KMS-11 (cell line): ENCODE data around the gene CCDC9B.

Source experiments
- H2AFZ ChIP-seq: fragments of 200-600 bp; sonication (generic); 2 replicates; pipeline ENCODE4 v1.6.1; 2016; ENCODE audit warnings: antibody characterized with exemption, mixed run types, low read depth
- H3K27ac ChIP-seq: fragments of 200-600 bp; sonication (generic); 2 replicates; pipeline ENCODE4 v1.6.1; 2016; ENCODE audit warnings: mild to moderate bottlenecking, mixed run types
- H3K27me3 ChIP-seq: fragments of 200-600 bp; sonication (generic); 2 replicates; pipeline ENCODE4 v1.6.1; 2017; ENCODE audit warnings: mild to moderate bottlenecking, low read depth, mixed run types, moderate library complexity; ENCODE audit not compliant: insufficient read depth
- H3K36me3 ChIP-seq: fragments of 200-600 bp; sonication (generic); 2 replicates; pipeline ENCODE4 v1.6.1; 2017; ENCODE audit warnings: mild to moderate bottlenecking, mixed run types; ENCODE audit not compliant: insufficient read depth
- H3K4me1 ChIP-seq: fragments of 200-600 bp; sonication (generic); 2 replicates; pipeline ENCODE4 v1.6.1; 2016; ENCODE audit warnings: mild to moderate bottlenecking, low read depth, mixed run types; ENCODE audit not compliant: poor library complexity, severe bottlenecking
- H3K4me2 ChIP-seq: fragments of 200-600 bp; sonication (generic); 2 replicates; pipeline ENCODE4 v1.7.0; 2016; ENCODE audit warnings: mild to moderate bottlenecking, mixed run types
- H3K4me3 ChIP-seq: fragments of 200-600 bp; sonication (generic); IDR thresholded peaks from 2 replicates; pipeline ENCODE4 v1.6.1; 2017; ENCODE audit warnings: low read depth, low read length, mixed read lengths; ENCODE audit not compliant: insufficient read depth
- H3K79me2 ChIP-seq: fragments of 200-600 bp; sonication (generic); 2 replicates; pipeline ENCODE4 v1.6.1; 2016; ENCODE audit warnings: low read depth, mixed run types; ENCODE audit not compliant: insufficient read depth
- H3K9ac ChIP-seq: fragments of 200-600 bp; sonication (generic); 2 replicates; pipeline ENCODE4 v1.6.1; 2016; ENCODE audit warnings: mild to moderate bottlenecking, mixed run types
- H4K20me1 ChIP-seq: fragments of 200-600 bp; sonication (generic); 2 replicates; pipeline ENCODE4 v1.6.1; 2016; ENCODE audit warnings: mild to moderate bottlenecking, mixed run types; ENCODE audit not compliant: insufficient read depth
- CTCF ChIP-seq: fragments of 200-600 bp; sonication (generic); conservative IDR thresholded peaks from 2 replicates; pipeline ENCODE4 v1.6.1; 2017; ENCODE audit warnings: low read depth, mild to moderate bottlenecking, antibody characterized with exemption, low read length, moderate library complexity, mixed read lengths

The CCDC9B gene

GRCh38 chr15:40301467-40302179, 39.1 kb downstream of the CCDC9B start:
- Histone ChIP-seq H2AFZ (no peak overlapping the region), H3K4me3 (no peak overlapping the region), H3K27me3 (peaks cover 2% of the 10 kb centered on the region; the same call in 1 of the 2 replicates), H3K27ac (no peak overlapping the region), H3K4me1 (no peaks in the 10 kb centered on the region), H4K20me1 (no peaks in the 10 kb centered on the region), H3K36me3 (no peaks in the 10 kb centered on the region), H3K79me2 (no peaks in the 10 kb centered on the region), H3K4me2 (no peak overlapping the region), H3K9ac (no peak overlapping the region)
- no peak for TF ChIP-seq CTCF

DNA sequence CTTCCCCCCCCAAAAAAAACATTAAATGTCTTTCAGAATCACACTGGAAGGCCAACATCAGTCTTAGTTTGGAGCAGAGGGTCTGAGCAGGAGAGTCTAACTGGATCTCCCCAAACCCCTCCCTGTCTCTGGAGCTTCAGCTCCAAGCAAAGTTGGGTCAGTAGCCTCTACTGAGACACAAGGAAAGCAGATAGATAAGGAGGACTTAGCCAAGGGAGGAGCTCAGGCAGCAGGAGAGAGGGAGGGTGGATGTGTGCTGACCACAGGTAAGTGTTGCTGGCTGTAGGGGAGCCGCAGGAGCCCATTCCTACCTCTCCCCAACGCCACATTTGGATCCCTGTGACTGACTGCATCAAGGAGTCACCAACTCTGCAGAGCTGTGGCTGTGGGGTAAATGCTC, 40.0 kb downstream of the CCDC9B start:
- no peaks in the 10 kb centered on the region for H3K4me1 ChIP-seq
- H3K27me3 ChIP-seq: peaks cover 9% of the 10 kb centered on the region; the same call in 1 of the 2 replicates
- H3K4me2 ChIP-seq: no peak overlapping the region
- H4K20me1 ChIP-seq: no peaks in the 10 kb centered on the region
- no peak overlapping the region for H3K9ac ChIP-seq
- H3K4me3 ChIP-seq: no peak overlapping the region
- TF ChIP-seq CTCF: no peak
- H3K36me3 ChIP-seq: no peaks in the 10 kb centered on the region
- no peak overlapping the region for H2AFZ ChIP-seq
- H3K79me2 ChIP-seq: no peaks in the 10 kb centered on the region
- no peak overlapping the region for H3K27ac ChIP-seq

DNA sequence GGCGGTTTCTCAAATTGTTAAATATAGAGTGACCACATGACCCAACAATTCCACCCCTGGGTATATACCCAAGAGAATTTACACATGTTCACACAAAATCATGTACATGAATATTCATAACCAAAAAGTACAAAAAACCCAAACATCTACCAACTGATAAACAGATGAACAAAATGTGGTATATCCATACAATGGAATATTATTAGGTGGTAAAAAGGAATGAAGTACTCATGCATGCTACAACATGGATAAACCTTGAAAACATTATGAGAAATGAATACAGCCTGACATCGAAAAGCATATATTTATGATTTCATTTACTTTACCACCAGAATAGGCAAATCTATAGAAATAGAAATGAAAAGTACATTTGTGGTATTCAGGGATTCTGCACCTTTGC, 40.4 kb downstream of the CCDC9B start:
- H3K79me2 ChIP-seq: no peaks in the 10 kb centered on the region
- no peaks in the 10 kb centered on the region for H3K36me3 ChIP-seq
- no peak for TF ChIP-seq CTCF
- H3K4me1 ChIP-seq: no peaks in the 10 kb centered on the region
- no peaks in the 10 kb centered on the region for H4K20me1 ChIP-seq
- no peak overlapping the region for H3K9ac ChIP-seq
- no peak overlapping the region for H3K27ac ChIP-seq
- no peak overlapping the region for H3K4me2 ChIP-seq
- no peak overlapping the region for H3K4me3 ChIP-seq
- no peak overlapping the region for H2AFZ ChIP-seq
- H3K27me3 ChIP-seq: peaks cover 10% of the 10 kb centered on the region; the same call in 1 of the 2 replicates

- TF ChIP-seq CTCF: no peak
- peaks cover 17% of the 10 kb centered on the region; the same call in 1 of the 2 replicates for H3K27me3 ChIP-seq
- no peaks in the 10 kb centered on the region for H3K79me2 ChIP-seq
- H3K36me3 ChIP-seq: no peaks in the 10 kb centered on the region
- no peaks in the 10 kb centered on the region for H4K20me1 ChIP-seq
- H3K4me3 ChIP-seq: no peak overlapping the region
- no peak overlapping the region for H3K27ac ChIP-seq
- H3K4me1 ChIP-seq: no peaks in the 10 kb centered on the region
- no peak overlapping the region for H2AFZ ChIP-seq
- H3K9ac ChIP-seq: no peak overlapping the region
- no peak overlapping the region for H3K4me2 ChIP-seq
These were observed 42.4 kb downstream of the CCDC9B start for GRCh38 chr15:40298216-40298935.
